Stimulated activated CD4-positive, alpha-beta T cell treated with anti-CD3 and anti-CD28 coated beads, Interleukin-12 subunit alpha, Interleukin-12 subunit beta, amount 100 ng/mL, for 24 hours (primary cell): ENCODE measurements around the gene COQ8B.
"Not testable (repeated sequence)": the region's sequence is repeated elsewhere in the genome, so short reads cannot be mapped to it uniquely, and the experiment has no call there.

ENCODE experiments used
- DNase-seq, 2 experiments: peaks; one replicate each; pipeline ENCODE4 v3.0.0-alpha.2; 2020; ENCODE audit warnings: low read depth in 2 of 2

Gene COQ8B

DNA sequence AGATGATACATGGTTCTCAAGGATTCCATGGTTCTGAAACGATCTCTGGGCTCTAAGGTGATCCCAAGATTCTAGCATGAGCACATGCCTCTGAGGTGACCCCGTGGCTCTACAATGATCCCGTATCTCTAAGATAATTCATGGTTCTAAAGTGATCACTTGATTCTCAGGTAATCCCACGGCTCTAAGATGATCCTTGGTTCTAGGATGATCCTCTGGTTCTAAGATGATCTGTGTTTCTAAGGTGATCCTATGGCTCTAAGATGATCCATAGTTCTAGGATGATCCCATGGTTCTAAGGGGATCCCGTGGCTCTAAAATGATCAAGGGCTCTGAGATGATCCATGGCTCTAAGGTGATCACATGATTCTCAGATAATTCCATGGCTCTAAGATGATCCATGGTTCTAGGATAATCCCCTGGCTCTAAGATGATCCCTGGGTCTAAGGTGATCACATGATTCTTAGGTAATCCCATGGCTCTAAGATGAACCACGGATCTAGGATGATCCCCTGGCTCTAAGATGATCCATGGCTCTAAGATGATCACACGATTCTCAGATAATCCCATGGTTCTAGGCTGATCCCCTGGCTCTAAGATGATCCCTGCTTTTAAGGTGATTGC, 47.6 kb downstream of the COQ8B start:
- DNase-seq: no peak

DNA sequence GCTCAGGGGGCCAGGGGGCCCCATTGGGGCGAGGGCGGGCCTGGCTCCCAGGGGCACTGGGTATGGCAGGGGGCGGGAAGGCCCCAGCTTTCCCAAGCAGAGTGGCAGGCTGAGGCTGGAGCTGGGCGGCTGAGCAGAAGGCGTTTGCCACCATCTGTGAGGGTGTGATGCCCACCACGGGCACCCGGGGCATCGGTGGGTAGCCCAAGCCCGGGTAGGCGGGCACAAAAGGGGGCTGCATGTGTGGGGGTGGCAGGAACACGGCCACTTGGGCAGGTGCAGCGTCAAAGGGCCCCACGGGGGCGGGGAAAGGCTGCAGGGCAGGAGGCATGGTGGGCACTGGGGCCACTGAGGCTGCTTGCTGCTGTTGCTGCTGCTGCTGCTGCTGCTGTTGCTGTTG, 49.1 kb downstream of the COQ8B start:
- no peak for DNase-seq

DNA sequence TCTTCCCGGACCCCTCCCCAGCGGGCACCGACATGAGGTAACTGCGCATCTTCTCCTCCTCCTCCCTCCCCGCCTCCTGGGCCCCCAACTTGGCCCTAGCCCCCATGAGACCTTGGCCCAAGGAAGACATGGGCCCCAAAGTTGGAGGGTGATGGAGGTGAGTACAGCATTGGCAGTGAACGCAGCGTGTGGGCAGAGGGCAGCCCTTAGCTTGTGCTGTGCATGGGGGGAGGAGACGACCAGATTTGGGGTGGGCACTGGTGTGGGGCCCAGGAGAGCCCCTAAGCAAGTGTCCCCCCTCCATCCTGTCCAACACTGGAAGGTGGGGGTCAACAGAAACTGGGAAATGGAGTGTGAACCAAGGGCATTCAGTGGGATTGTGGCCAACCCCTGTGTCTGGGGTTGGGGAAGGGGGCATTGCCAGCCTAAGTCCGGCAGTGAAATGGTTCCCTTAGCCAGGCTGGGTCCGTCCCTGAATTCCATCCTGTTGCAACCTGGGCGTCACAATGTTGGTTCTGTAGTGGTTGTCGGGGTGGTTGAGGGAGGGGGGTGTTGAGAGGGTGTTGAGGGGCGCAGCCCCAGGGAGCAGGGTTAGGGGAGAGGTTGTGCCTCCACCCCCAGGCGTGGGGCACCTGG, 49.8 kb downstream of the COQ8B start:
- no peak for DNase-seq

DNA sequence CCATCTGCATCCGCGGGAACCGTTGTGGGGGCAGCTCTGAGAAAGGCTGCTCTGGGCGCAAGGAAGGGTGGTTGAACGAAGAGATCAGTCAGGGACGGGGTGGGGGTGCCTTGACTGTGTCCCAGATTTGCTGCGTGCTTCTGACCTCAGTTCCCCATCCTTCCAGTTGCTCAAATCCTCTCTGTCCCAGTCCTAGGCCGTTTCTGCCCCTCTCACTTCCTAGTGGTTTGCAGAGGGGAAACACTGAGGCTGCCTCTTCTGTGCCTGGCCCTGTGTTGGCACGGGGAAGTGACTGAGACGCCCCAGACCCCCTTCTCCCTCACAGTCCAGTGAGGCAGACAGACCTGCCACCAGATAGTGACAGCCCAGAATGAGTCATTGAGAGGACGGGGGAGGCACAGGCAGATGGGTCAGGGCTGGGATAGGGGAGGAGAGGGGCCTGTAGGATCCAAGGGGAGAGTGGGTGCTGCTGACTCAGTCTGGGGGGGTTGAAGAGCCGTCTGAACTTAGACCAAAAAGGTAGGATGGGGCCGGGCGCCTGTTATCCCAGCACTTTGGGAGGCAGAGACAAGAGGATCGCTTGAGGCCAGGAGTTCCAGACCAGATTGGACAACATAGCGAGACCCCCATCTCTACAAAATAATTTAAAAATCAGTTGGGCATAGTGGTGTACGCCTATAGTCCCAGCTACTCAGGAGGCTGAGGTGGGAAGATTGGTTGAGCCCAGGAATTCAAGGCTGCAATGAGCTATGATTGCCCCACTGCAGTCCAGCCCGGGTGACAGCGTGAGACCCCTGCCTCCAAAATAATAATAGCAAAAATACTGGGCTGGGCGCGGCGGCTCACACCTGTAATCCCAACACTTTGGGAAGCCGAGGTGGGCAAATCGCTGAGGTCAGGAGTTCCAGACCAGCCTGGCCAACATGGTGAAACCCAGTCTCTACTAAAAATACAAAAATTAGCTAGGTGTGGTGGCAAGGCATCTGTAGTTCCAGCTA, 52.7 kb downstream of the COQ8B start:
- no peak for DNase-seq

DNA sequence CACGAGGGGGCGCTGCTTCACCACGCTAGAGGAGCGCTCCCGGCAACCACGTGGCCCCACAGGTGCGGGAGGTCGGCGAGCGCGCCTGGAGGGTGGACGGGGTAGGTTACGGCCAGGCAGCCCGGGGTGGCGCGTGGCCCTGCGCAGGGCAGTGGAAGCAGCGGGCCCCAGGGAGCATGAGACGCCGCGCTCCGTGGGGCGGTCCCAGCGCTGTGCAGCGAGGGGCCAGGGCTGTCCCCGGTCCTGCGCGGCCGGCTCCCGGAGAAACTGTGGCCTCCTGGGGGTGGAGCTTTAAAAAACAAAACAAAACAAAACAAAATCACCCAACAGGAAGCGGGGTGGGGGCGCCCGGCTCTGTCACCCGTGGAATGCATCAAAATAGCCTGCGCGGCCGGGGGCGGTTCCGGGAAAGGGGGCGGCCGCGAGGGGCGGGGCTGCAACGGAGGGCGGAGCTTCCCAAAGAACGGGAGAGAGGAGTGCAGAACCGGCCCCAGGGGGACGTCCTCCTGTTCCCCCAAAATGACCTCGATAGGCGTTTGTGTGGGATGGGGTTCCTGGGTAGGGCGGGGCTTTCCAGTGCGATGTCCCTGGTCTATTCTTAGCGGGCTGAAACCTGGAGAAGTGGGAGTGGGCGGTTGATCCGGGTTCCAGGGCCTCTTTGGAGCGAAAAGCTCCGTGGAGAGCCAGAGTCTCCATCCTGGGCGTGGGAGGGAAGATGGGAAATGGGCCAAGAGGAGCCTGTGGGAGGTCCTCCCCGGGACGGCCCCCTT, 53.6 kb downstream of the COQ8B start:
- peak; percentile 84 to 90 for DNase-seq

DNA sequence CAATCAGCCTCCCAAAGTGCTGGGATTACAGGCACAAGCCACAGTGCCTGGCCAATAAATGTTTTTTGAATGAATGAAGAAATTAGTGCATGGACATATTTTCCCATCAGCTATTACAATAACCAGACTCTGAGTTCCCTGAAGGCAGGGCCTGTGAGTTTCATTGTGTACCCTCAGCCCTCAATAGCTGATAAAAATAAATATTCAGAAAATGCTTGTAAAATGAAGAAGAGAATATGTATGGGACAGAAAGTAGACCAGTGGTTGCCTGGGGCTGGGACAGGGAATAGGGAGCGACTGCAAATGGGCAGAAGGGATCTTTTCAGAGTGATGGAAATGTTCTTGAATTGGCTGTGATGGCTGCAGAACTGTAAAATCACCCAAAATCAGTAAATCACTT, 55.1 kb downstream of the COQ8B start:
- no peak for DNase-seq

DNA sequence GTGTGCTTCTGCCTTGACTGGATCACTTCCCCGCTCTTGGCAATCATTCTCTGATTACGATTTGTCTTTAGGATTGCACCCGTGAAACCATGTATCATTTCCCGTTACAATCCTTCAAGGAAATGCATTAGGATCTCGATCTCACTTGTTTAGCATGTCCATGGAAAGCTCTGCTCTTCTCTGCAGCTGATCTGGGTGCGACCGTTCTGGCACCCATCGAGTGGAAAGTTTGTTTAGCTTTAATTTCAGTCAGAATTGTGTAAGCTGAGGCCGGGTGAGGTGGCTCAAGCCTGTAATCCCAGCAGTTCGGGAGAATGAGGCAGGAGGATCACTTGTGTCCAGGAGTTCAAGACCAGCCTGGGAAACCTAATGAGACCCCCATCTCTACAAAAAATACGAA, 57.1 kb downstream of the COQ8B start:
- DNase-seq: no peak

DNA sequence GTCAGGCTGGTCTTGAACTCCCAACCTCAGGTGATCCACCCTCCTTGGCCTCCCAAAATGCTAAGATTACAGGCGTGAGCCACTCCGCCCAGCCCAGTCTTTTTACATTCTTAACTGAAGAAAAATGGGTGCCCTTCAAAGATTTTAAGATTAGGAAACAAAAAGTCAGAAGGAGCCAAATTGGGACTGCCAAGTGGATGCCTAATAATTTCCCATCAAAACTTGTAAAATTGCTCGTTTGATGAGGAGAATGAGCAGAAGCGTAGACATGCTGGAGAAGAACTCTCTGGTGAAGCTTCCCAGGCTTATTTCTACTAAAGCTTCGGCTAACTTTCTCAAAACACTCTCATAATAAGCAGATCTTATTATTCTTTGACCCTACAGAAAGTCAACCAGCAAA, 57.6 kb downstream of the COQ8B start:
- DNase-seq: no peak

DNA sequence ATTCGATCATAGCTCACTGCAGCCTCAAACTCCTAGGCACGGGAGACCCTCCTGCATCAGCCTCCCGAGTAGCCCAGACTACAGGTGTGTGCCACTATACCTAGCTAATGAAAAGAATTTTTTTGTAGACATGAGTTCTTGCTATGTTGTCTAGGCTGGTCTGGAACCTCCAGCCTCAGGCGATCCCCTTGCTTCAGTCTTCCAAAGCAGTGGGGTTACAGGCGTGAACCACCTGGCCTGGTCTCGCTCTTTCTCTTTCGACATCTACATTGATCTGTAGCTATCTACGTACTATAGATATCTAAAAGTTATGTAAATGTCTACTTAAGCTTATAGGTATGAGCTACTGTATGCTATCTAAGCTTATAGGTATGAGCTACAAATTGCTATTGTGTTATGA, 58.7 kb downstream of the COQ8B start:
- DNase-seq: no peak

DNA sequence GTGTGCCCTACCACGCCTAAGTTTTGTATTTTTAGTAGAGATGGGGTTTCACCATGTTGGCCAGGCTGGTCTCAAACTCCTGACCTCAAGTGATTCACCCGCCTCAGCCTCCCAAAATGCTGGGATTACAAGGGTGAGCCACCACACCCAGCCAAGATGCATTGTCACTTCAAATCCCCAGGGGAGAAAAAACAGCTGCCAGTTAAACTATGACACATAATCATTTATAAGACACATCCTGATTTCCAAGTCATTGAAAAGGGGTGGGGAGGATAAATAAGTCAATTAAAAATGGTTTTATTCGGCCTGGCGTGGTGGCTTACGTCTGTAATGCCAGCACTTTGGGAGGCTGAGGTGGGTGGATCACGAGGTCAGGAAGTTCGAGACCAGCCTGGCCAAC, 61.0 kb downstream of the COQ8B start:
- not testable (repeated sequence) for DNase-seq

DNA sequence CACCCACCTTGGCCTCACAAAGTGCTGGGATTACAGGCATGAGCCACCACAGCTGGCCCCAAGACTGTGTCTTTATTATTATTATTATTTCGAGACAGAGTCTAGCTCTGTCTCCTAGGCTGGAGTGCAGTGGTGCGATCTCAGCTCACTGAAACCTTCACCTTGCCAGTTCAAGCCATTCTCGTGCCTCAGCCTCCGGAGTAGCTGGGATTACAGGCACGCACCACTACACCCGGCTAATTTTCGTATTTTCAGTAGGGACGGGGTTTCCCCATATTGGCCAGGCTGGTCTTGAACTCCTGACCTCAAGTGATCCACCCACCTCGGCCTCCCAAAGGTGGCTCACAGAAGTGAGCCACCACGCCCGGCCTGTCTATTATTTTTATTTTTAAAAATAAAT, 64.4 kb downstream of the COQ8B start:
- not testable (repeated sequence) for DNase-seq

DNA sequence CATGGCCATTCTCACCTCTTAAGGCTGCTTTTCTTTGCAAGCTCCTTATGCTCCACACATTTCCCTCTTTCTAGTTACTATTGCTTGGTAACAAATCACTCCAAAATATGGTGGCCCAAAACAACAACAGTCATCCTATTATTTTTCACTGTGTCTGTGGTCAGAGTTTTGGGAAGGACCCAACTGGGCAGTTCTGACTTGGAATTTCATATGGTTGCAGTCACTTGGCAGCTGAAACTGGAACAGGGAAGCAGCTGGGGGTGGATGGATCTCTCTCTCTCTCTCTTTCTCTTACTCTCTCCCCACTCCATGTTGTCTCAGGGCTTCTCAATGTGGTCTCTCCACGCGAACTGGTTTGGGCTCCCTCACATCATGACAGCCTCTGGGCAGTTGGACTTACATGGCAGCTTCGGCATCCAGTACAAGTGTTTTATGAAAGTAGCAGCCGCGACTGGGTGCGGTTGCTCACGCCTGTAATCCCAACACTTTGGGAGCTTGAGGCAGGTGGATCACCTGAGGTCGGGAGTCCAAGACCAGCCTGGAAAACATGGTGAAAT, 65.9 kb downstream of the COQ8B start:
- DNase-seq: no peak

DNA sequence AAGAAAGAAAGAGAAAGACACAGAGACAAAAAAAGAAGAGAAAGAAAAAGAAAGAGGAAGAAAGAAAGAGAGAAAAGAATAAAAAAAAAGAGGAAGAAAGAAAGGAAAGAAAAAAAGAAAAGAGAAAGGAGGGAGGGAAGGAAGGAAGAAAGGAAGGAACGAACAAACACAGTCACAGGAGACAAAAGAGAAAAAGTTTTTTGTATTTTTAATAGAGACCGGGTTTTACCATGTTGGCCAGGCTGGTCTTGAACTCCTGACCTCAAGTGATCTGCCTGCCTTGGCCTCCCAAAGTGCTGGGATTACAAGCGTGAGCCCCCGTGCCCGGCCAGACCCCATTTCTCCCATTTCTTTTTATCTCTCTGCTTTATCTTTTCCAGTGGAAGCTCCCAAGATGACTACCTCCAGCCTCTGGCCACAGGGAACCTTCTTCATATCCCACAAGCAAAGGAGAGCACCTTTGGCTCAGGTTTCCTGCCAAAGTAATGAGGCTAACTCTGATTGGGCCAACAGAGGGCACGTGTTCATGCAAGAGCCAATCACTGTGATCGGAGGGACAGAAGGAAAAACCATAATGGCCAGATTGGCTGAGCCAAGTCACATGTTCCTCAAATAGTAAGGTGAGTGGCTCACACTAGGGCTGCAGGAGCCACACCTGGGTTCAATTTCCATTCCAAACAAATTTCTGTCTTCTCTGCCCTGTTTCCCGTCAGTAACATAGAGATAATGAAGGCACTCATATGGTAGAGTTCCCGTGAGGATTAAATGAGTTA, 66.6 kb downstream of the COQ8B start:
- not testable (repeated sequence) for DNase-seq

DNA sequence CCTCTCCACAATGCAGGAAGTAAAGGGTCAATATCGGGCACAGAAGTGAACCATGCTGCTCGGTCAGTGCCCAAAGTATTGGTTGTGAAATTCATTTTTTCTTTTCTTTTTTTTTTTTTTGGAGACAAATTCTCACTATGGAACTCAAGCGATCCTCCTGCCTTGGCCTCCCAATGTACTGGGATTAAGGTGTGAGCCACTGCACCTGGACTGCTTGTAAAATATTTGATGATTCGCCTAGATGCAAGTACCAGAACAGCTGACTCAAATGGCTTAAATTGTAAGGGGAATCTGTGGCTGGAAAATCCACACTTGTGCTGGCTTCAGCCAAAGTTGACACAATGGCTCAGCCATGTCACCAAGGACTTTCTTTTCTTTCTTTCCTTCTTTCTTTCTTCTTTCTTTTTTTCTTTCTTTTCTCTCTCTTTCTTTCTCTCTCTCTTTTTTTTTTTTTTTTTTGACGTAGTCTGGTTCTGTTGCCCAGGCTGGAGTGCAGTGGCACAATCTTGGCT, 69.9 kb downstream of the COQ8B start:
- DNase-seq: no peak

DNA sequence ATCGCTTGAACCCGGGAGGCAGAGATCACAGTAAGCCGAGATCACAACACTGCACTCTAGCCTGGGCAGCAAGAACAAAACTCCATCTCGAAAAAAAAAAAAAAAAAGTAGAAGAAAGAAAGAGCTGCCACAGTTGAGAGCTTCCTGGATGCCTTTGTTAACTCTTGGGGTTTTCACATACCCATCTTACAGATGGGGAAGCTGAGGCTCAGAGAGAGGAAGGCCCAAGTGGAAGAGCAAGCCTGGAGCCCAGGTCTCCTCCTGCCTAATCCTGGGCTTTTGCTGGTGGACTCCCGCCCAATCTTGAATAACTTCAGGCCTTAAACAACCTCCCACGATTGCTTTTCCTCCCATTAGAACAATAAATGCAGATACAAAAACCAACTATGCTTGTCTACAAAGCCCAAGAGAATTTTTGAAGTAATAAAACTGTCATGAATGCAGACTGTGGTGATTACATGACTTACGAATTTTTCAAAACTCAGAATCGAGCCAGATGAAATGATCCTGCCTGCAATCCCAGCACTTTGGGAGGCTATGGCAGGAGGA, 73.9 kb downstream of the COQ8B start:
- no peak for DNase-seq

DNA sequence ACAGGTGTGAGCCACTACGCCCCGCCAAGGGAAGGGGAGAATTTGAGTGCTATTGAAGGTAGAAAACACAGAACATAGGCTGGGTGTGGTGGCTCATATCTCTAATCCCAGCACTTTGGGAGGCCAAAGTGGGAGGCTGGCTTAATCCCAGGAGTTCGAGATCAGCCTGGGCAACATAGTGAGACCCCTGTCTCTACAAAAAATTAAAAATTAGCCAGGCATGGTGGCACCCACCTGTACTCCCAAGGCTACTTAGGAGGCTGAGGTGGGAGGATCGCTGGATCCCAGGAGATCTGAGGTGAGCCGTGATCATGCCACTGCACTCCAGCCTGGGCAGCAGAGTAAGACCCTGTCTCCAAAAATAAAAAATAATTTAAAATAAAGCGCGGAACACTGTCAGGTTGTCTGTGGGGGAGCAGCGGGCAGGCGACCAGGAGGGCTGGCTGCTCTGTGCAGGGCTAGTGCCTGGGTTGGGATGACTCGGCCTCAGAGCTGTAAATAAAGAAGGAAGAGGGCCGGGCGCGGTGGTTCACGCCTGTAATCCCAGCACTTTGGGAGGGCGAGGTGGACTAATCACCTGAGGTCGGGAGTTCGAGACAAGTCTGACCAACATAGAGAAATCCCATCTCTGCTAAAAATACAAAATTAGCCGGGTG, 74.5 kb downstream of the COQ8B start:
- no peak for DNase-seq
